Umbilical cord (tissue), 2 donors: ENCODE results near the gene CREB3L2. TPM values are rescaled to one million over a fixed set of nuclear protein-coding genes. Genes with fewer than 3 reads are reported as not detected.
"Not testable (repeated sequence)": the region's sequence is repeated elsewhere in the genome, so short reads cannot be mapped to it uniquely, and the experiment has no call there.

ENCODE experiments used
- DNase-seq: peaks from one replicate; pipeline ENCODE4 v3.0.0-alpha.2; 2015; ENCODE audit warnings: low spot score
- total RNA-seq: library from RNA; depleted of rRNA; stranded (reverse); fragments of >200 nt; gene quantifications from one replicate; pipeline ENCODE4 v1.2.3, GENCODE V29; 2014; ENCODE audit warnings: low replicate concordance; ENCODE audit not compliant: insufficient read depth

CREB3L2 gene, protein sequence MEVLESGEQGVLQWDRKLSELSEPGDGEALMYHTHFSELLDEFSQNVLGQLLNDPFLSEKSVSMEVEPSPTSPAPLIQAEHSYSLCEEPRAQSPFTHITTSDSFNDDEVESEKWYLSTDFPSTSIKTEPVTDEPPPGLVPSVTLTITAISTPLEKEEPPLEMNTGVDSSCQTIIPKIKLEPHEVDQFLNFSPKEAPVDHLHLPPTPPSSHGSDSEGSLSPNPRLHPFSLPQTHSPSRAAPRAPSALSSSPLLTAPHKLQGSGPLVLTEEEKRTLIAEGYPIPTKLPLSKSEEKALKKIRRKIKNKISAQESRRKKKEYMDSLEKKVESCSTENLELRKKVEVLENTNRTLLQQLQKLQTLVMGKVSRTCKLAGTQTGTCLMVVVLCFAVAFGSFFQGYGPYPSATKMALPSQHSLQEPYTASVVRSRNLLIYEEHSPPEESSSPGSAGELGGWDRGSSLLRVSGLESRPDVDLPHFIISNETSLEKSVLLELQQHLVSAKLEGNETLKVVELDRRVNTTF
- 26.5 TPM for total RNA-seq

DNA sequence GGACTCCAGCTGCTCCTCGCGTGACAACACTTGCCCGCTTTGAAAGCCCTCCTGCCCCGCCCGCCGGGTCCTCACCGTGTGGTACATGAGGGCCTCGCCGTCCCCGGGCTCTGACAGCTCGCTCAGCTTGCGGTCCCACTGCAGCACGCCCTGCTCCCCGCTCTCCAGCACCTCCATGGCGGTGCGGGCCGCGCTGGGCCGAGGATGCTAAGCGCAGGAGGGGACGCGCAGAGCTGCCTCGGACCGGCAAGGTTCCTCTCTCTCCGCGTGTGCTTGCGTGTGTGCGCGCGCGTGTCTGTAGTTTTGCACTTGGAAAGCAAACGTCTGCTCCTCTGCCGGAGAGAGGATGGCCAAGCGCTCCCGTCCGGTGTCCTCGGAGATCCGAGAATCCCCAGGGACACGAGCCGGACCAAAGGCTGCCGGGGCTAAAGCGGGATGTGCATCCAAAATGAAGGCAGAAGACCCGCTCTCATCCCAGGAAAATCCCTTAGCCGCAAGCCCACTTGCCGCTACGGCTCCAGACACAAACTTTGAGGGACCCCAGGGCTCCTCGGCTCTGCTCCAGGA is at the start of gene CREB3L2:
Gene CREB3L2 (minus strand): TSS at position 558 of the 567 bp plus-strand sequence. CDS start 381 bp downstream, at position 177.
- DNase-seq, result no peak

DNA sequence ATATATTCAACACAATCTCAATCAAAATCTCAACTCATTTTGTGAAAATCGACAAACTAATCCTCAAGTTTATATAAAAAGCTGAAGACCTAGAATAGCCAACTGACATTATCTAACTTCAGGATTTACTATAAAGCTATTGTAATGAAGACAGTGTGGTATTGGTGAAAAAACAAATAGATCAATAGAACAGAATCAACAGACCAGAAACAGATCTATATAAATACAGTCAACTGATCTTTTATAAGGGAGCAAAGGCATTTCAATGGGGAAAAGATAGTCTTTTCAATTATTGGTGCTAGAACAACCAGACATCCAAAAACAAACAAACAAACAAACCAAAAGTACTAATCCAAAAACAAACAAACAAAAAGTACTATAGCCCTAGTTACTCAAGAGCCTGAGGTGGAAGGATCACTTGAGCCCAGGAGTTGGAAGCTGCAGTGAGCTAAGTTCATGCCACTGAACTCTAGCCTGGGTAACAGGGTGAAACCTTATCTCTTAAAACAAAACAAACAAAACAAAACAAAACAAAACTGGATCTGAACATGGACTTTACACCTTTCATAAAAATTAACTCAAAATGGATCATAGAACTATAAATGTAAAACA is 47.7 kb upstream of the CREB3L2 start:
- DNase-seq, result no peak

DNA sequence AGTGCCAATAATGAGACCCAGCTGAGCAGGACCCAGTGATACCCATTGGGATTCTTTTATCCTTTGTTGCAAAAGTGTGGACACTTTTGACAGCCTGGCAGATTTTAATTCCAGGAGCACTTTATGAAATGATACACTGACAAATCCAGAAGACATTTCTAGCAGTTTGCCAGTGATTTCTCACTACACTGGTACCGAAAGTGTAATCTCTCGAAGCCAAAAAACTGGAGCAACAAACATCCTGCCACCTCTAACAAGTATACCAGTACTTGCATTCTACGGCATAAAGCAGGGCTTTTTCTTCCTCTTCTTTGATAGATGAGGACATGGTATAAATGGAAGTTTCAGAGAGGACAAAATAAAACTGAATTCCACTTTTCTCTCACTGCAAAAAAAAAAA is 46.0 kb upstream of the CREB3L2 start:
- no peak for DNase-seq

DNA sequence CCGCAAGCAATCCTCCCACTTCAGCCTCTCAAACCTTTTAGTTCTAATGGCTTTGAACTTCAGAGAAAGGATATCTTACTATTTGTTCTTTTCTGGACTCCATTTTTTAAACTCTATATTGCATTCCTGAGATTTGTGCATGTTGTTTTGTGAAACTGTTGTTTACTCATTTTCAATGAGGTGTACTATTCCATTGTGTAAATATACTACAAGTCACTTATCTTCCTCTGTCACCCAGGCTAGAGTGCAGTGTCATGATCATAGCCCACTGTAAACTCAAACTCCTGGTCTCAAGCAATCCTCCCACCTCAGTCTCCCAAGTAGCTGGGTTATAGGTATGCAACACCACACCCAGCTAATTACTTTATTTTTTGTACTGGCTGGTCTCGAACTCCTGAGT is 43.0 kb upstream of the CREB3L2 start:
- DNase-seq, result no peak

DNA sequence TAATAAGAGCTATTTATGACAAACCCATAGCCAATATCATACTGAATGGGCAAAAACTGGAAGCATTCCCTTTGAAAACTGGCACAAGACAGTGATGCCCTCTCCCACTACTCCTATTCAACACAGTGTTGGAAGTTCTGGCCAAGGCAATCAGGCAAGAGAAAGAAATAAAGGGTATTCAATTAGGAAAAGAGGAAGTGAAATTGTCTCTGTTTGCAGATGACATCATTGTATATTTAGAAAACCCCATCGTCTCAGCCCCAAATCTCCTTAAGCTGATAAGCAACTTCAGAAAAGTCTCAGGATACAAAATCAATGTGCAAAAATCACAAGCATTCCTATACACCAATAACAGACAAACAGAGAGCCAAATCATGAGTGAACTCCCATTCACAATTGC is 38.2 kb upstream of the CREB3L2 start:
- not testable (repeated sequence) for DNase-seq

DNA sequence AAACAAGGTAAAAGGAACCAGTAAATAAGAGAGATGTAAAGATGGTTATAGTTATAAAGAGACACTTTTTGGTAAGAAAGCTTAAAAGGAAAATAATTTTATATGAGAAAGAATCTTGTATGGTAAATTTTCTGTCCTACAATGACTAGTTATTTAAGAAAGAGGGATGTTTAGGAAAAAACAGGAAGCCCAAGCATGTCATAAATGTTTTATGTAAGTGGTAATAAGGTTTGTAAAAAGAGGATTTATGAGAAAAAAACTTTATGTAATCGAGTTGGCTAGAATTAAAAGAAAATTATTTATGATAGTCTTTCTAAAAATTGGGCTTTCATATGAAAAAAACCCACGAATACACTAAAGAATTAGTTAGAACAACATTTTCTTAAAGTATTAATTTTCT is 34.2 kb upstream of the CREB3L2 start:
- no peak for DNase-seq

DNA sequence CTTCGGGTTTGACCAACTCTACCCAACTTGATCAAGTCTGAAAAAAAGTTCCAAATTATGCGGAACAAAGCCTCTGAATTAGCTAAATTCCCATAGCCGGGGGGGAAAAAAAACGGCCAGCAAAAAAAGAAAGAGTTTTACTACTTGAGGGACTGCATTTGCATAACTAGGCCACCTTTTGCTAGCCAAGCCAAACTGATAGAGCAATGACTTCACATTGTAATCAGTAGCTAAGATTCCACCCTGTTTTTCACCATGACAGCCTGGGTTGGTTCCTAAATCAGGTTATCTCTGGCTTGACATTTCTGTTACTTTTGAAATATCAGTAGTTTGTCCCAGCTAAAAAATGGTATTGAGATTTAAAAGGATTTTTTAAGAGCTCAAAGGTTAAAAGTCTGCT is 31.4 kb upstream of the CREB3L2 start:
- DNase-seq, result no peak

DNA sequence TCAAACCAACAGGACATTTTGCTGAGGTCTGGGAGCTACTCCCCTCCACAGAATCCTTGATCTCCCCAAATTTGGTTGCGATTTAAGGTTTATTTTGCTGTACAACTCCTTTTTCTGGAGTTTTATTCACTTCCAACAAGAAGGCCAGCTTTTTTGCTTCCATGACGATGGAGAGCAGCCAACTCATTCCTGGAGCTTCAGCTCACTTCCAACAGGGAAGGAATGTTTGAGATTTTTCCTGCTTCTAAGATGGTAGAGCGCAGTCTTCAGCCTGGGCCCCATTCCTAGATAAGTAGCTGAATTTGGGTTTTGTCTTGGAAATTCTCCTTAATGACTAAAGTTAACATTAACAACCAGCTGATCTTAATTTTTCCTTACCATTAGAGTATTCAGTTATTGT is 30.9 kb upstream of the CREB3L2 start:
- DNase-seq, result peak; percentile 48

DNA sequence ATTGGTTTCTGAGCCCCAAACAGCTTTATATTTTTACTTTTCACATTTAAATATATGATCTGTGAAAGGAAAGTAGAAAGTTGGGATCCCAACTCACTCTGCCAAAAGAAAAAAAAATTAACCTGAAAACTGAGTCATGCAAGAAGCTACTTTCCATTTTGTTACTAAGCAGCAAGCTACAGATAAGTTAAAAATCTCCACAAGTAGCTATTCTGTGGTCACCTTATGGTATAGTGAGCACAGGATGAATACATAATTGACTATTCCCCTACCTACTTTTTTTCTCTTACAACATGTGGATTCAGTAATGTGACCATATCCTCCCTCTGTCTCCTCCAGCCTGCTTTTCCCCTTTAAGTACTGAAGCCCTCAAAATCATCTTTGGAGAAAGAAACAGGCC is 30.3 kb upstream of the CREB3L2 start:
- DNase-seq, result no peak

DNA sequence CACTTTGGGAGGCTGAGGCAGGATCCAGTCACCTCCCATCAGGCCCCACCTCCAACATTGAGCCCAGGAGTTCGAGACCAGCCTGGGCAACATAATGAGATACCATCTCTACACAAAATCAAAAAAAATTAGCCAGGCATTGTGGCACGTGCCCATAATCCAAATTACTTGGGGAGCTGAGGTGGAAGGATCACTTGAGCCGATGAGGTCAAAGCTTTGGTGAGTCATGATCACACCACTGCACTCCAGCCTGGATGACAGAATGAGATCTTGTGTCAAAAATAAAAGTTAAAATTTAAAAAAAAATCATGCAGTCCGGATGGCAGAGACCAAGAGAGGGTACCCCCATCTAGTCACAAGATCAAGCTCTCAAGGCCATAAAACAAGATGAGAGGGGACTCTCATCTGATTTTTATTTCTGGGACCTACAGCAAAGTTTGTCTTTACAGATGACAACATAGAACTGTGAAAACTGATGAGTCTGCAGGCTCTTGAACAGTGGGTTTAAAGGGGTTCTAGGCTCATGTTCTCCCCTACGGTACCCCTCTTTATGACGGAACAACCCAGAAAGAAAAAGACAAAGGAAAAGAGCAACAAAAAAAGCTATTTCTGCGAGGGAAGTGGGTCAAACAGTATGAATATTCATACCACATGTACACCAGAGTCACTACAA is 28.9 kb upstream of the CREB3L2 start:
- DNase-seq, result no peak

DNA sequence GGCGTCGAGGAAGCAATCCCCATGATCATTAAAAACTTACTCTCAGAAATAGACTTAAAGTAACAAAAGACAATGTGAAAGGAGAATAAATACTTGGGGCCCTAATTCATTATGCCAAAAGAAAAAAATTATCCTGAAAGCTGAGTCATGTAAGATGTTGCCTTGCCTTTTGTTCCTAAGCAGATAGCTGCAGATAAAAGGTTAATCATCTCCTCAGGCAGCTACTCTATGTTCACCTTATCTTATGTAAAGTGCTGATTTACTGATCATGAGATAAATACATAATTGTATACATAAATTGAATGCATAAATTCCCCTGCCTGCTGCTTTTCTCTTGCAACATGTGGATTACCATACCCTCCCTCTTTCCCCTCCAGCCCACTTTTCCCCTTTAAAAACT is 28.1 kb upstream of the CREB3L2 start:
- peak; percentile 5 for DNase-seq

DNA sequence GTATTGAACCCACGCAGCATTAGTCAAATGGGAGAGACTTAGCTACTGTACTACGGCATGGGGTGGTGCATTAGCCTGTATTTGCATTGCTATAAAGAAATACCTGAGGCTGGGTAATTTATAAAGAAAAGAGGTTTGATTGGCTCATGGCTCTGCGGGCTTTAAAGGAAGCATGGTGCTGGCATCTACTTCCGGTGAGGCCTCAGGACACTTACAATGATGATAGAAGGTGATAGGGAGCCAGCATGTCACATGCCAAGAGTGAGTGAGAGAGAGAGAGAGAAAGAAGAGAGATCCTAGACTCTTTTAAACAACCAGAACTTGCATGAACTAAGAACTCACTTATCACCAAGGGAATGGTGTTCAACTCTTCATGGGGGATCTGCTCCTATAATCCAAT is 27.2 kb upstream of the CREB3L2 start:
- DNase-seq, result no peak

DNA sequence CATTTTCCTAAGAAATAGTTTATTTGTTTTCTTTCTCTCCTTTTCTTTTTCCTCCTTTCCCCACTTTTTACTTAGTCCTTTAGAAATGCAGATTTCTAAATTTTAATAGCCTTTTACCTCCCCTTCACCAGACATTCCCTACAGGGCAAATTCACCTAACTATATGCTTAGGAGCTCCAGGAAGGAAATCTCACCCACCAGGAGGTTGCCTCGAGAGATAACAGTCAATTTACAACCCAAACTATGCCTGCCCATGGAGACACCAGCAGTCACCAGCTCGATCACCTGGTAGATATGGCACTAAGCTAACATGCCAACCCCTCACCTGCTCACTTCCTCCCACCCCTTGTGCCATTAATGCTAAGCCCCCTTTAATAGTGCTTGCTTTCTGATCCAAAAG is 25.2 kb upstream of the CREB3L2 start:
- DNase-seq, result no peak

DNA sequence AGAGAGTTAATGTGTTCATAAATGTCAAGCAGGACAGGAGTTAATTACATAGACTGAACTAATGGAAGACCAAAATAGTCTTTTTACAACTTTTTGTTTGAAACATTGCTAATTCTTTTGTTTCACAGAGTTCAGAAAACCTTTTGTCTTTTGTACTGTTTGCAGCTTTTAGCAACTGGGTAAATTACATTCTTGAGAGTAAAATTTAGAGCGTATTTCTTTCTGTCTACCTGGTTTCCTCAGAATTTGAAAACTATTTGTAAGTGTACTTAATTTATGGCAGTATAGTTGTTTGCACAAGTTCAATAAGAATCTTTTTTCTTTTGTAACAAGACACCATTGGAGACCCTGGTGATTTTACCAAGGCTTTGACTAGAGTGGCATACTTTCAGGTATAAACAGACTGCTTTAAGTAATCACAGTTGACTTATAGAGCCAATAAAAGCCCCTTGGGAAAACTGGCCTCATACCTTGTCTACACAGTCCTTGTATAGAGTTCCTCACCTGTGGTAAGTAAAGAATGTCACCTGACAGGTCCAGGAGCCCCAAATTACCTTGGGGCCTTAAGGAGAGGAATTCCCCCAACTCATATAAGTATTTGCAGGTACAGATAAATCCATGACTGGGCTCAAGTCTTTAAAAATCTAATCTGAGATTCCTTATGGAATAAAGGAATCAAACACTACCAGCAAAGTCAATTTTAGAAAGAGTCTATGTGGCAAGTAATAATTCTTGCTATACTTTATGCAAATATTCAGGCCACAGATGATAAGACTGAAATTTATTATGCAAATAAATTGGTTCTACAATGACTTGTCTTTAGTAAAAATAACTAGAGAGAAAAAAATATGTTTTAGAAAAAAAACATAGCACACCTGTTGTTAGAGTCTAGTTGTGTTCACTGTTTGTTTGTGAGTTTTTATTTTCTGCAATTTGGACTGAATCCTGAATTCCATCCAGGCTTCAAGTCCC is 23.6 kb upstream of the CREB3L2 start:
- no peak for DNase-seq

DNA sequence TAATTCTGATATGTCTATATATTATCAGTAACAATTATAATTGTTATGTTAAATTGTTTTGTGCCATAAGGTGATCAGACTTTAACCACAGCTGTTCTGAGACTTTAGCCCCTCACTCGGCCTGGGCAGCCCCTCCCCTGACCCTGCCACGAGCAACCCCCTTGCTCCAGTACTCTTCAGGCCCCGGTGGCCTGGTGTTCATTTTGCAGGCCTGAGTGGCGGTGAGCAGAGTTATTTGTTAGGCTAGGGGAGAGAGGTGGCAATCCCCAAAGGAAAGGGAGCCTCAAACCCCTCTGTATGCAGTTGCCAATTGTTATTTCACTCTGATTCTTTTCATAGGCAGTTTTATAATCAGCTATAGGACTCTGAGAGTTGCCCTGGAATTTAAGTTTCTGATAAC is 22.9 kb upstream of the CREB3L2 start:
- DNase-seq, result no peak

DNA sequence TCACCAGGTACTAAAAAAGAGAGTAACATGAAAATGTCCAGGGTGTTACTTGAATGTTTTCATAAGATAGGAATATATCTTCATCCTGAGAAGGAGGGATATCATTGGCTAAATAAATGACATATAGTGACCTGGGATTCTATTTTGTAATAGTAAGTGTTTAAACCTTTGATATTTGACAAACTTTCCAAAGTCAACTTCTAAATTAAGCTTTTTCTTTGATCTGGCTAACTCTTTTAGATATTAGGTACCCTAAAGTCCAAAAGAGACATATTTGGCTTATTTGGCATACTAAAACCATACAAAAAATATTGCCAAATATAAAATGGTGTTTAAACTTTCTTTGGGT is 22.4 kb upstream of the CREB3L2 start:
- DNase-seq, result no peak

DNA sequence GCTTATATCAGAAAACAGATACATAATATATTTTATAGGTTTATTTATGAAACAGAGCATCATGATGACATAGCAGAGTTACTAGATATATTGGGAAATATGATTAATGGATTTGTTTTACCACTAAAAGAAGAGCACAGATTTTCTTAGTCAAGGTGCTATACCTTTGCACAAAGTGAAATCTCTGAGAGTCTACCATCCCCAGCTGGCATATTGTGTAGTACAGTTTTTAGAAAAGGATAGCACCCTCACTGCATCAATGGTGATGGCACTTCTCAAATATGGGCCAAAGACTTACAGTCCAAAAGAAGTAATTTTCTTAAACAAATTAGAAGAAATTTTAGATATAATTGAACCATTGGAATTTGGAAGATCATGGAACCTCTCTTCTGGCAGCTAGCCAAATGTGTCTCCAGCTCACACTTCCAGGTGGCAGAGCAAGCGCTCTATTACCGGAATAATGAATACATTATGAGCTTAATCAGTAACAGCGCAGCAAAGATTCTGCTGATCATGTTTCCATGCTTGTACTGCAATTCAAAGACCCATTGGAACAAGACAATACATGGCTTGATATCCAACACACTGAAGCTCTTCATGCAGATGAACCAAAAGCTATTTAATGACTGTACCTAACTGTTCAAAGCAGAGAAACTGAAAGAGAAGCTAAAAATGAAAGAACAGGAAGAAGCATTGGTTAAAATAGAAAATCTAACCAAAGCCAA is 21.9 kb upstream of the CREB3L2 start:
- DNase-seq, result no peak

DNA sequence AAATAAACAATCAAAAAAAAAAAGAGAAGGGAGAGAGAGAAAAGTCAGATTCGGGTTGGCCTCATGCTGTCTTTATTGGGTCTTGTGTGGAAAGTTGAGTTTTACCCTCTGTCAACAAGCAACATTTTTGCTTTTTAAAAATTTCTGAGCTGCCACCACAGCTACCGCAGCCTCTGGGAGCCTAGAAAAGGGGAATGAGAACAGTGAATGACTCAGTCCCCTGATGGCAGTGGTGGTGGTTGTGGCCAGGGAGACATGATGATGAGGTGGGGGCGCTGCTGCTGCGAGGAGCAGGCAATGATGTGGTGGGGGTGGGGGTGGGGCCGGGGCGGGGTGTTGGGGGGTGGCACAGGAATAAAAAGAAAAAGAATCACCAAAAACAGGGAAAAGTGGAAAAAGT is 20.0 kb upstream of the CREB3L2 start:
- DNase-seq, result no peak

DNA sequence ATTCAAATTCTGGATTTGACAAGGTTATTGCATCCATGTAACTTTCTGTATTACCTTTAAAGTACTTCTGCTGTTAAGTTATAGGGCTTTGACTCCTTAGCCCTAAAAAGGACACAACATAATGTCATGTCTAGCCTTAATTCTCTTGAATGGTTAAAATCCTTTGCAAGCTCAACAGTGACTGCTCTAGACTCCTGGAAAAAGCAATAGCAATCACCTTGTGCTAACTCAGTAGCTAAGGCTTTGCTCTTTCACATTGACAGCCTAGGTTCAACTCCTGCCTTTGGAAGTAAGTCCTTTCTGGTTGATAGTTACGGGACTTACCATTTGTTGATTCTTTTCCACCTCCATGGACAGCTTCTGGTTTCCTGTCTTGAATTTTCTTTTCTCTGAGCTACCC is 16.1 kb upstream of the CREB3L2 start:
- no peak for DNase-seq

DNA sequence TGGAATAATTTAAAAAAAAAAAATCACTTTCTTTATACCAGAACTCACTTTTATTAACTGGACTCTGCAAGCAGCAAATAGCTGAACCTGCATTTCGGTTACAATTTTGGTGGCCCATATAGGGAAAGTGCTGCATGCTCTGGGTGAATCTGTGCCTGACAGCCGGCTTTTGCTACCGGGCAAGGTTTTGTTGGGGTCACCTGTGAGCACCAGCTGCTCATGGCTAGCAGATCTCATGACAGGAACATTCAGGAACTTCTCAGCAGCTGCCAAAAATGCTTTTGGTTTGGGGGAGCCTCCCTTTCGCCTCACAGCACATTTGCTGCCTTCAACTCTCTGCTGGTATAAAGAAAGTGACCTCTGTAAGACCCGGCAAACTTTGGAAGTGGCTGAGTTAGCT is 13.2 kb upstream of the CREB3L2 start:
- no peak for DNase-seq
